Common myeloid progenitor, CD34-positive (primary cell): ENCODE measurements around the gene ARHGAP19. TPM values are rescaled to one million over a fixed set of nuclear protein-coding genes. Genes with fewer than 3 reads are reported as not detected.

Experiments used
- CTCF ChIA-PET: fragments of 350-600 bp; sonication (Branson Sonifier 250); formaldehyde crosslinking; loops from one replicate; lab custom pipeline; 2021; ENCODE audit warnings: antibody characterized with exemption; lab: Charles Lee
- POLR2A ChIA-PET: fragments of 350-600 bp; sonication (Branson Sonifier 250); formaldehyde crosslinking; loops from one replicate; lab custom pipeline; 2021; ENCODE audit warnings: antibody characterized with exemption; lab: Charles Lee
- DNase-seq, 3 donors: peaks; one replicate each; pipeline versions ENCODE4 v3.0.0 to v3.0.0-alpha.2; 2013
- H3K27ac ChIP-seq, 2 experiments: 1 replicate in 1 of 2; 2 replicates in 1 of 2; pipeline ENCODE4 v1.7.0; 2013; ENCODE audit warnings: inconsistent platforms in 2 of 2, low read length in 2 of 2, mild to moderate bottlenecking in 2 of 2, low read depth in 1 of 2, moderate library complexity in 1 of 2; ENCODE audit not compliant: severe bottlenecking in 2 of 2, insufficient read depth in 1 of 2, poor library complexity in 1 of 2
- H3K27me3 ChIP-seq, 5 experiments: replicated peaks in 2 of 5; 1 replicate in 3 of 5; 2 replicates in 2 of 5; pipeline versions ENCODE4 v1.6.1 to v1.7.0; 2013; ENCODE audit warnings: low read length in 4 of 5, mild to moderate bottlenecking in 2 of 5, moderate library complexity in 2 of 5, inconsistent platforms in 1 of 5; ENCODE audit not compliant: insufficient read depth in 5 of 5, control insufficient read depth in 4 of 5
- H3K36me3 ChIP-seq, 4 experiments: 1 replicate in 2 of 4; 2 replicates in 2 of 4; pipeline versions ENCODE4 v1.6.1 to v1.7.0; 2013; ENCODE audit warnings: low read length in 3 of 4, control low read depth in 1 of 4, mild to moderate bottlenecking in 1 of 4; ENCODE audit not compliant: control insufficient read depth in 4 of 4, insufficient read depth in 4 of 4
- H3K4me1 ChIP-seq, 4 experiments: 1 replicate in 3 of 4; 2 replicates in 1 of 4; pipeline versions ENCODE4 v1.6.1 to v1.7.1; 2013; ENCODE audit warnings: low read length in 3 of 4, mild to moderate bottlenecking in 3 of 4, control low read depth in 1 of 4, inconsistent platforms in 1 of 4, moderate library complexity in 1 of 4; ENCODE audit not compliant: control insufficient read depth in 4 of 4, insufficient read depth in 4 of 4; ENCODE audit errors: control extremely low read depth in 1 of 4
- H3K4me3 ChIP-seq, 7 experiments: 1 replicate in 4 of 7; 2 replicates in 3 of 7; pipeline versions ENCODE4 v1.5.1 to v1.7.0; 2013; ENCODE audit warnings: mild to moderate bottlenecking in 7 of 7, low read length in 6 of 7, moderate library complexity in 6 of 7, inconsistent platforms in 2 of 7, low read depth in 2 of 7, control low read depth in 1 of 7; ENCODE audit not compliant: insufficient read depth in 4 of 7, control insufficient read depth in 1 of 7; ENCODE audit errors: extremely low read depth in 1 of 7
- H3K9me3 ChIP-seq, 5 experiments: 1 replicate in 4 of 5; 2 replicates in 1 of 5; pipeline versions ENCODE4 v1.6.1 to v1.7.1; 2013; ENCODE audit warnings: low read length in 4 of 5, mild to moderate bottlenecking in 2 of 5, inconsistent platforms in 1 of 5, low read depth in 1 of 5, moderate library complexity in 1 of 5; ENCODE audit not compliant: control insufficient read depth in 4 of 5, insufficient read depth in 2 of 5; ENCODE audit errors: control extremely low read depth in 1 of 5
- WGBS: methylation state at CpG from one replicate; pipeline ENCODE4 v1.1.5; 2013; ENCODE audit not compliant: insufficient coverage; 5-methylcytosine and 5-hydroxymethylcytosine counted together
- polyA plus RNA-seq: library from polyadenylated mRNA; unstranded; fragments of 120-200 nt; gene quantifications from one replicate; pipeline ENCODE4 v1.2.1, GENCODE V29; 2013

ARHGAP19 gene
- 6.6 TPM for polyA plus RNA-seq

- WGBS = 0% methylated on average over 50 of the region's 55 CpGs
- POLR2A ChIA-PET = interaction anchor here (1.0 kb wide), 1 partner anchor 42 kb away, joined by 5 read pairs; the partner anchor contains the start of gene FRAT2
- peak within 1 kb of the TSS; percentile 58 to 89 for H3K27ac ChIP-seq
- H3K36me3 ChIP-seq = peaks cover 0 to 3% (median 2%) of the 10 kb centered on the region in 4 experiments
- H3K9me3 ChIP-seq = no peaks in the 10 kb centered on the region
- H3K4me3 ChIP-seq = peak within 1 kb of the TSS; percentile 55 to 99 (median 93)
- no peaks in the 10 kb centered on the region for H3K27me3 ChIP-seq
- CTCF ChIA-PET = interaction anchor here (0.7 to 1.5 kb wide), 5 partner anchors 13 to 39 kb away, joined by 3 to 7 read pairs (median 3); partner anchors contain the start of gene FRAT1
- peaks cover 5 to 9% (median 7%) of the 10 kb centered on the region in 4 experiments for H3K4me1 ChIP-seq
- peak; percentile 97 to 99 (median 99) for DNase-seq
Observed at GRCh38 chr10:97292097-97292861, at the start of gene ARHGAP19. TSS of gene ARHGAP19 (minus strand) at chr10:97292637. CDS start at chr10:97292627, 10 bp downstream.

GRCh38 chr10:97341416-97341815 lies 49.0 kb upstream of the ARHGAP19 start:
- Histone ChIP-seq H3K27me3 (no peaks in the 10 kb centered on the region), H3K27ac (no peak overlapping the region), H3K9me3 (no peaks in the 10 kb centered on the region), H3K36me3 (no peaks in the 10 kb centered on the region), H3K4me1 (no peaks in the 10 kb centered on the region), H3K4me3 (no peak overlapping the region)
- WGBS = 86% methylated on average over 1 of the region's 2 CpGs
- ChIA-PET CTCF (interaction anchor here (0.7 to 1.9 kb wide), 4 partner anchors 9 to 59 kb away, joined by 3 to 5 read pairs (median 4); no protein-coding TSS in a partner anchor), POLR2A (no interaction called here)
- no peak for DNase-seq

- Histone ChIP-seq H3K36me3 (no peaks in the 10 kb centered on the region), H3K27me3 (no peaks in the 10 kb centered on the region), H3K4me1 (peaks cover 3 to 13% (median 11%) of the 10 kb centered on the region in 4 experiments), H3K4me3 (no peak overlapping the region), H3K9me3 (no peaks in the 10 kb centered on the region), H3K27ac (no peak overlapping the region)
- CTCF ChIA-PET = interaction anchor here (1.0 to 1.3 kb wide), 2 partner anchors 14 to 18 kb away, joined by 3 read pairs; partner anchors contain the start of gene FRAT1
- DNase-seq = no peak
- 91% methylated on average over 4 of the region's 5 CpGs for WGBS
- POLR2A ChIA-PET = interaction anchor here (1.1 kb wide), 1 partner anchor 19 kb away, joined by 3 read pairs; the partner anchor contains the start of gene FRAT1
Observed at GRCh38 chr10:97338041-97338440, 45.6 kb upstream of the ARHGAP19 start.

- ChIA-PET CTCF (interaction anchor here (1.0 to 1.3 kb wide), 2 partner anchors 18 kb away, joined by 3 to 4 read pairs; partner anchors contain the start of gene FRAT1), POLR2A (no interaction called here)
- Histone ChIP-seq H3K9me3 (no peaks in the 10 kb centered on the region), H3K36me3 (no peaks in the 10 kb centered on the region), H3K4me1 (peaks cover 8 to 21% (median 19%) of the 10 kb centered on the region in 4 experiments), H3K27ac (no peak overlapping the region), H3K27me3 (no peaks in the 10 kb centered on the region), H3K4me3 (no peak overlapping the region)
- 94% methylated on average over 8 of the region's 11 CpGs for WGBS
- no peak for DNase-seq
Observed at GRCh38 chr10:97336942-97337831, 44.8 kb upstream of the ARHGAP19 start.

- Histone ChIP-seq H3K4me3 (no peak overlapping the region), H3K27me3 (no peaks in the 10 kb centered on the region), H3K9me3 (no peaks in the 10 kb centered on the region), H3K36me3 (no peaks in the 10 kb centered on the region), H3K4me1 (peaks cover 8 to 29% (median 25%) of the 10 kb centered on the region in 4 experiments), H3K27ac (no peak overlapping the region)
- POLR2A ChIA-PET = no interaction called here
- CTCF ChIA-PET = interaction anchor here (1.0 kb wide), 1 partner anchor 18 kb away, joined by 4 read pairs; no protein-coding TSS in a partner anchor
- 100% methylated on average over 3 of the region's 5 CpGs for WGBS
- DNase-seq = no peak
Observed at GRCh38 chr10:97336446-97336845, 44.0 kb upstream of the ARHGAP19 start.

- 80% methylated on average over 1 of the region's 5 CpGs for WGBS
- Histone ChIP-seq H3K4me1 (peaks cover 8 to 33% (median 25%) of the 10 kb centered on the region in 4 experiments), H3K27me3 (no peaks in the 10 kb centered on the region), H3K4me3 (no peak overlapping the region), H3K27ac (no peak overlapping the region), H3K36me3 (peaks cover 0 to 4% (median 0%) of the 10 kb centered on the region in 4 experiments), H3K9me3 (no peaks in the 10 kb centered on the region)
- POLR2A ChIA-PET = no interaction called here
- CTCF ChIA-PET = no interaction called here
- no peak for DNase-seq
Observed at GRCh38 chr10:97336006-97336405, 43.6 kb upstream of the ARHGAP19 start.
